Neuronal stem cell (in vitro differentiated cells): Measurements from ENCODE around the gene PHF14.
"Not testable (repeated sequence)": the region's sequence is repeated elsewhere in the genome, so short reads cannot be mapped to it uniquely, and the experiment has no call there.

Experiments used
- DNase-seq: peaks from one replicate; pipeline ENCODE4 v3.0.0-alpha.2; 2013; ENCODE audit warnings: low spot score
- H2AFZ ChIP-seq: one replicate; pipeline ENCODE4 v1.6.1; 2013; ENCODE audit warnings: mild to moderate bottlenecking, low read length, inconsistent platforms
- H2AK5ac ChIP-seq: 2 replicates; pipeline ENCODE4 v1.6.1; 2013; ENCODE audit warnings: low read depth, mild to moderate bottlenecking, inconsistent platforms, low read length, moderate library complexity, mixed read lengths
- H2BK120ac ChIP-seq: 2 replicates; pipeline ENCODE4 v1.6.1; 2013; ENCODE audit warnings: low read depth, mild to moderate bottlenecking, inconsistent platforms, low read length, moderate library complexity, mixed read lengths
- H2BK12ac ChIP-seq: one replicate; pipeline ENCODE4 v1.6.1; 2013; ENCODE audit warnings: low read length, inconsistent platforms
- H2BK15ac ChIP-seq: 2 replicates; pipeline ENCODE4 v1.6.1; 2013; ENCODE audit warnings: mild to moderate bottlenecking, low read length, inconsistent platforms, mixed read lengths
- H2BK5ac ChIP-seq: one replicate; pipeline ENCODE4 v1.6.1; 2013; ENCODE audit warnings: inconsistent platforms, mild to moderate bottlenecking, low read length, moderate library complexity
- H3K14ac ChIP-seq: one replicate; pipeline ENCODE4 v1.6.1; 2013; ENCODE audit warnings: low read length, inconsistent platforms
- H3K18ac ChIP-seq: 2 replicates; pipeline ENCODE4 v1.6.1; 2013; ENCODE audit warnings: low read length, inconsistent platforms
- H3K23ac ChIP-seq: 2 replicates; pipeline ENCODE4 v1.6.1; 2013; ENCODE audit warnings: low read depth, mild to moderate bottlenecking, mixed read lengths, low read length, inconsistent platforms; ENCODE audit not compliant: poor library complexity
- H3K27ac ChIP-seq: replicated peaks from 3 replicates; pipeline ENCODE4 v1.5.1; 2013; ENCODE audit warnings: low read length, inconsistent platforms
- H3K27me3 ChIP-seq, 3 experiments: 2 replicates each; pipeline ENCODE4 v1.6.1; 2013; ENCODE audit warnings: low read length in 3 of 3, mild to moderate bottlenecking in 2 of 3, inconsistent platforms in 1 of 3, low read depth in 1 of 3, mixed read lengths in 1 of 3, moderate library complexity in 1 of 3; ENCODE audit not compliant: control insufficient read depth in 3 of 3, insufficient read depth in 3 of 3
- H3K36me3 ChIP-seq, 2 donors: replicated peaks in 1 of 2; 2 replicates each; pipeline ENCODE4 v1.6.1; 2013; ENCODE audit warnings: low read length in 2 of 2; ENCODE audit not compliant: control insufficient read depth in 2 of 2, insufficient read depth in 2 of 2
- H3K4ac ChIP-seq: 2 replicates; pipeline ENCODE4 v1.6.1; 2013; ENCODE audit warnings: inconsistent platforms, mild to moderate bottlenecking, low read length, moderate library complexity
- H3K4me1 ChIP-seq, 2 donors: 1 replicate in 1 of 2; 2 replicates in 1 of 2; pipeline ENCODE4 v1.6.1; 2013; ENCODE audit warnings: low read length in 2 of 2, low read depth in 1 of 2; ENCODE audit not compliant: control insufficient read depth in 2 of 2, insufficient read depth in 1 of 2
- H3K4me2 ChIP-seq: one replicate; pipeline ENCODE4 v1.6.1; 2013; ENCODE audit warnings: mild to moderate bottlenecking, low read length, inconsistent platforms; ENCODE audit not compliant: insufficient read depth, poor library complexity, severe bottlenecking
- H3K4me3 ChIP-seq, 2 donors: 2 replicates each; pipeline ENCODE4 v1.5.1; 2013; ENCODE audit warnings: low read length in 2 of 2, mild to moderate bottlenecking in 2 of 2, inconsistent platforms in 1 of 2, moderate library complexity in 1 of 2
- H3K79me1 ChIP-seq: one replicate; pipeline ENCODE4 v1.6.1; 2013; ENCODE audit warnings: low read depth, mild to moderate bottlenecking, inconsistent platforms, low read length, moderate library complexity
- H3K9ac ChIP-seq: one replicate; pipeline ENCODE4 v1.6.1; 2013; ENCODE audit warnings: mild to moderate bottlenecking, low read depth, low read length, inconsistent platforms; ENCODE audit not compliant: poor library complexity
- H3K9me3 ChIP-seq, 2 donors: replicated peaks in 1 of 2; 2 replicates each; pipeline versions ENCODE3 to v1.6.1; 2013; ENCODE audit warnings: low read length in 2 of 2, mild to moderate bottlenecking in 2 of 2, inconsistent platforms in 1 of 2, low read depth in 1 of 2, mixed read lengths in 1 of 2, moderate library complexity in 1 of 2; ENCODE audit not compliant: control insufficient read depth in 2 of 2, insufficient read depth in 1 of 2
- H4K8ac ChIP-seq: one replicate; pipeline ENCODE4 v1.6.1; 2013; ENCODE audit warnings: low read depth, mild to moderate bottlenecking, inconsistent platforms, low read length, moderate library complexity
- H4K91ac ChIP-seq: one replicate; pipeline ENCODE4 v1.6.1; 2013; ENCODE audit warnings: low read length, low read depth, mild to moderate bottlenecking, inconsistent platforms; ENCODE audit not compliant: poor library complexity
- WGBS, 2 donors: extraction: QIAGEN DNeasy Blood & Tissue Kit; methylation state at CpG; one replicate each; pipeline ENCODE4 v1.1.7; 2013; ENCODE audit warnings: missing lambda C conversion rate in 2 of 2, mixed read lengths in 1 of 2; ENCODE audit not compliant: insufficient read length in 2 of 2, insufficient replicate concordance in 1 of 2; ENCODE audit errors: extremely low coverage in 2 of 2; 5-methylcytosine and 5-hydroxymethylcytosine counted together

Gene PHF14

DNA sequence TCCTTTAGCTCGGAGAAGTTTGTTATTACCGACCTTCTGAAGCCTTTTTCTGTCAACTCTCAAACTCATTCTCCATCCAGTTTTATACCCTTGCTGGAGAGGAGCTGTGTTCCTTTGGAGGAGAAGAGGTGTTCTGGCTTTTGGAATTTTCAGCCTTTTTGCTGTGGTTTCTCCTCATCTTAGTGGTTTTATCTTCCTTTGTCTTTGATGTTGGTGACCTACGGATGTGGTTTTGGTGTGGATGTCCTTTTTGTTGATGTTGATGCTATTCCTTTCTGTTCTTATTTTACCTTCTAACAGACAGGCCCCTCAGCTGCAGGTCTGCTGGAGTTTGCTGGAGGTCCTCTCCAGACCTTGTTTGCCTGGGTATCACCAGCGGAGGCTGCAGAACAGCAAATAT, 8.7 kb upstream of the PHF14 start:
- H3K4me1 ChIP-seq, H2BK5ac ChIP-seq, H2AK5ac ChIP-seq, H4K91ac ChIP-seq, H3K4me2 ChIP-seq, H3K4ac ChIP-seq, DNase-seq, H3K14ac ChIP-seq, H2BK12ac ChIP-seq, H4K8ac ChIP-seq, H3K27ac ChIP-seq, H3K23ac ChIP-seq, H3K9me3 ChIP-seq, H3K36me3 ChIP-seq, H3K27me3 ChIP-seq, H3K9ac ChIP-seq, H3K4me3 ChIP-seq, H3K79me1 ChIP-seq, H2AFZ ChIP-seq, H2BK15ac ChIP-seq, H3K18ac ChIP-seq: not testable (repeated sequence)
- no CpG with 5 or more reads among the region's 4 CpGs for WGBS, 2 donors
- peak overlapping the region; percentile 47 for H2BK120ac ChIP-seq

DNA sequence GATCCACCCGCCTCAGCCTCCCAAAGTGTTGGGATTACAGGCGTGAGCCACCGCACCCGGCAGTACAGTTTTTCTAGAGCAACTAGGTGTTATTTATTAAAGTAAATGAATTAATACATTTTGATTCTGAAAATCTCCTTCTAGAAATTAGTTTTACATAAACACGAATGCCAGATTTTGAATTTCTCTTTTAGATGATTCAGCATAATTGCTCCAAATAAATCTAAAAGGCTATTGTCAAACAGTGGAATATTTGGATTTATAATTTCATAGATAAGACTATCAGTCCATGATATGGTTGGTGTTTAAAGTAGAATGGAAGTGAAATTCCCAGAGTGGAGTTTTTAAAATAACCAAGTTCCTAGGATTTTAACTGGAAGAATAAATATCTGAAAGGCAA, 1.5 kb upstream of the PHF14 start:
- Histone ChIP-seq H2AFZ (no peak overlapping the region), H2BK5ac (no peak overlapping the region), H3K27me3 (no peaks in the 10 kb centered on the region), H3K14ac (no peak overlapping the region), H4K91ac (no peak overlapping the region), H4K8ac (no peak overlapping the region), H2BK15ac (no peak overlapping the region), H3K9me3 (peaks cover 0 to 21% of the 10 kb centered on the region in 2 donors), H3K23ac (no peak overlapping the region), H2AK5ac (no peak overlapping the region), H3K9ac (no peak overlapping the region), H3K36me3 (peaks cover 0 to 22% of the 10 kb centered on the region in 2 donors), H3K79me1 (no peaks in the 10 kb centered on the region), H3K4me2 (no peak overlapping the region), H3K4me1 (peaks cover 0 to 9% of the 10 kb centered on the region in 2 donors), H3K27ac (no peak overlapping the region), H2BK12ac (no peak overlapping the region), H3K4ac (no peak overlapping the region), H3K18ac (no peak overlapping the region), H2BK120ac (no peak overlapping the region), H3K4me3 (no peak overlapping the region)
- DNase-seq = no peak
- WGBS, 2 donors = no CpG with 5 or more reads among the region's 5 CpGs

DNA sequence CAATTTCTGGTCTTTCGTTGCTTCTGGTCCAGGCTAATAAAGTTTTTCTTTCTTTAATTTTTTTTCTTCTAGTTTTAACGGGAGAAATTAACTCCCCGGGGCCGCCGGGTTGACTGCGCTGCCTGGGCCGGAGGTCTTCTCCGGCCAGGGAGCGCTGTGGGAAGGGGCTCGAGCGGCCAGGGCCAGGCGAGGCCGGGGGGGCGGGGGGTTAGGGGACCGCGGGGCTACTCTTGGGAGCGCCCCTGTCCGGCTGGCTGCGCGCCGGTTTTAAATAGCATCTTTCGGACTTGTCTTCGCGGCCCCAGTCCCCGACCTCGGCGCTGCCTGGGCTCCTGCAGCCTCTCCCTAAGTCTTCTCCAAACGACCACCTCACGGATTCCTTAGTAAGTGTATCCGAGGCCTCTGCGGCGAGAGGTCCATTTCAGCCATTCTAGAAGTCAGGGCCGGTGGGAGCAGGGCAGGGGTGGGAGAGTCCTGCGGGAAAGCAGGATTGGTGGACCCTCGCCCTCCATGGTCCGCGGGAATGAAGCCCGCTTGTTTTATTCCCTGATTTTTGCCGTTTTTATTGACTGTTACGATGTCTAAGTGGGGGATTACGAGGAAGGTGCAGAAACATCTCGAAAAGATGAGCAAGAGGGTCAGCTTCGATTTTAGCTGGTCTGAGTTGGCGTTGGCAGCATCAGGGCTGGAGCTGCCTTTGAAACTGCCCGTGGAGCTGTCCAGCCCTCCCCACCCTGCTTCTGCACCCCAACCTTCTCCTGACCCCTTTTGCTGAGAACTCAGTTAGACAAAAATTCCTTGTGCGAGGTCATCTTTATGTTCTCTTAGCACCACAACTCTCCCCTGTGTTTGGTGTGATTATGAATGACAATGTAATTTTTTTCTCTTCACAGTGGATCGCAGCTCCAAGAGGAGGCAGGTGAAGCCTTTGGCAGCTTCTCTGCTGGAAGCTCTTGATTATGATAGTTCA, 555 bp downstream of the PHF14 start:
- Histone ChIP-seq H3K23ac (no peak overlapping the region), H2BK15ac (no peak overlapping the region), H3K79me1 (peaks cover 2% of the 10 kb centered on the region), H3K4ac (no peak overlapping the region), H3K9me3 (peaks cover 0 to 36% of the 10 kb centered on the region in 2 donors), H2BK5ac (no peak overlapping the region), H3K14ac (no peak overlapping the region), H3K9ac (peak overlapping the region; percentile 75), H2AFZ (peak overlapping the region; percentile 86), H3K27me3 (no peaks in the 10 kb centered on the region), H4K8ac (no peak overlapping the region), H2AK5ac (no peak overlapping the region), H4K91ac (no peak overlapping the region), H3K36me3 (peaks cover 0 to 38% of the 10 kb centered on the region in 2 donors), H3K4me3 (peak overlapping the region; percentile 64 to 96), H3K27ac (peak overlapping the region; percentile 86), H3K4me1 (peaks cover 0 to 7% of the 10 kb centered on the region in 2 donors), H3K18ac (peak overlapping the region; percentile 89), H3K4me2 (peak overlapping the region; percentile 71), H2BK12ac (no peak overlapping the region), H2BK120ac (no peak overlapping the region)
- no CpG with 5 or more reads among the region's 47 CpGs for WGBS, 2 donors
- no peak for DNase-seq

DNA sequence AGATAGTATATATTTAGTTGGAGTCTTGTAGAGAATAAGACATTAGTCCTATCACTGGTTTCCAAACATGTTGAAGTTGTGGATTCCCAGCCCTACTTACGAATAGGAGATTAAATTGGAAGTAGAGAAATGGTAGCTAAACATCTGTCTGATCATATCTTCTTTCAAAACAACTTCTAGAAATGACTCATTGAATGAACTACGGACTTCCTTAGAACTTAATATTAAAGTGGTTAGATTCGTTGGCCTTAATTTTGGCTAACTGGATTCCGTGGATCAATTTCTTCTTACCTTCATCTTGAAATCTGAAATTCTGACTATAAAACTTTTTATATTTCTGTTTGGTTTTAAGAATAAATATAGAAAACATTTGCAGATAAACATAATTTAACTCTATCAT, 3.4 kb downstream of the PHF14 start:
- H3K79me1 ChIP-seq = peaks cover 2% of the 10 kb centered on the region
- no CpG with 5 or more reads among the region's 4 CpGs for WGBS, 2 donors
- no peak overlapping the region for H3K4me2 ChIP-seq
- no peak overlapping the region for H2BK5ac ChIP-seq
- H4K91ac ChIP-seq = no peak overlapping the region
- no peak overlapping the region for H3K23ac ChIP-seq
- no peak overlapping the region for H2BK120ac ChIP-seq
- H3K27ac ChIP-seq = no peak overlapping the region
- no peak overlapping the region for H2AK5ac ChIP-seq
- no peak overlapping the region for H2BK15ac ChIP-seq
- H3K27me3 ChIP-seq = no peaks in the 10 kb centered on the region
- no peak overlapping the region for H4K8ac ChIP-seq
- no peak overlapping the region for H2BK12ac ChIP-seq
- DNase-seq = no peak
- H3K4me3 ChIP-seq = no peak overlapping the region
- H3K4ac ChIP-seq = no peak overlapping the region
- no peak overlapping the region for H3K9ac ChIP-seq
- peaks cover 0 to 41% of the 10 kb centered on the region in 2 donors for H3K9me3 ChIP-seq
- no peak overlapping the region for H3K18ac ChIP-seq
- peaks cover 0 to 7% of the 10 kb centered on the region in 2 donors for H3K4me1 ChIP-seq
- H3K36me3 ChIP-seq = peaks cover 0 to 65% of the 10 kb centered on the region in 2 donors
- H3K14ac ChIP-seq = no peak overlapping the region
- no peak overlapping the region for H2AFZ ChIP-seq
